Measurements from ENCODE around the gene TRAPPC2L.
A peak's percentile ranks its signal among the peaks of the same experiment; 100 is the strongest.

The TRAPPC2L gene, protein sequence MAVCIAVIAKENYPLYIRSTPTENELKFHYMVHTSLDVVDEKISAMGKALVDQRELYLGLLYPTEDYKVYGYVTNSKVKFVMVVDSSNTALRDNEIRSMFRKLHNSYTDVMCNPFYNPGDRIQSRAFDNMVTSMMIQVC

DNA sequence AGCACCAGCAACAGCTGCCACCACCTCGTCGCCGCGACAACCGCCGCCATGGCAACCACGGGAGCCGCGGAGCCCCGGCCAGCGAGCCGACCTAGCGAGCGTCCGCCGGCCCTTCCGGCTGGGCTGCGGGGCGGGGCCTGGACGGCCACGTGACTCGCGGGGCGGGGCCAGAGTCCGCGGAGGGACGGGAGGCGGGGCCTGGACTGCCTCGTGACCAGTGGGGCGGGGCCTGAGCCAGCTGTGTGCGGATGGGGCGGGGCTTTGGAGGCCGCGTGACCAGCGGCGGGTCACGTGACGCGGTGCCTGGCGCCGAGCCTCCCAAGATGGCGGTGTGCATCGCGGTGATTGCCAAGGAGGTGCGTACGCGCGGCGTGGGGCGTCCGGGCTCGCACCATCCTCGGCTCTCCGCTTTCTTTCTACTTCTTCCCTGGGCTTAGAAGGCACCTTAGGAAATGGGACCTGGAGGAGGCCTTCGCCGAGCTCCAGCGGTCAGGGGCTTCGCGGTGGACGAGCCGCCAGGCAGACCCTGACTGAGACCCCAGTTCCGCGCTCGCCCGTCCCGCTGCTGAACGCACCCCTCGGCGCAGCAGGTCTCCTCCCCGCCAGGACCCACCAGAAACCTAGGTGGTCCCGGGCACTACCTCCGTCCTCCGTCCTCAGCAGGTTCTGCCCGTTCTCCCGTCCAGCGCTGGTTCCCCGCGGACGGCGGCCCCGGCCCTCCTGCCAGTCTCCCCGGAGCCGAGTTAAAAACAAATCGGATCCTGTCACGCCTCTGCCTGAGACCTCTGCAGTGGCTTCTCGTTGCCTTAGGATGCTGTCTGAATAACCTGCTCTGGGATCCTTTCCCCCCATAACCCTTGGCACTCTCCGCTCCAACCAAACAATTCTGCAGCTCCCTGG is at the start of gene TRAPPC2L, which contains the start of gene GALNS:
Gene TRAPPC2L (plus strand): TSS at position 300 of the 900 bp plus-strand sequence. CDS start 24 bp downstream, at position 324.
Gene GALNS (minus strand): TSS at position 120 of the 900 bp plus-strand sequence. CDS start 70 bp downstream, at position 50.
- DNase-seq (ENCODE audit: low spot score), result peak; percentile 94

DNA sequence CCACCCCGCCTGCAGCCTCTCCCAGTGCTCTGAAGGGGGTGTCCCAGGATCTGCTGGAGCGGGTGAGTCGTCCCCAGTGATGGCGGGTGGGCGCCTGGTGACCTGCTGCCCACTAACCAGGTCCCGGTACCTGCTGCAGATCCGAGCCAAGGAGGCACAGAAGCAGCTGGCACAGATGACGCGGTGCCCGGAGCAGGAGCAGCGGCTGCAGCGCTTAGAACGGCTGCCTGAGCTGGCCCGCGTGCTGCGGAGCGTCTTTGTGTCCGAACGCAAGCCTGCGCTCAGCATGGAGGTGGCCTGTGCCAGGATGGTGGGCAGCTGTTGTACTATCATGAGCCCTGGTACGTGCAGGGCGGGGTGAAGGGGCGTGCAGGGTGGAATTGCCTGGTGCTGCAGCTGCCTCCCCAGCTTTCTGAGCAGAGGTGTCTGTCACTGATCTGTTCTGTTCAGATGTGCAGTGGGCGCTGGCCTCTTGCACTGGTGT is 49.7 kb upstream of the TRAPPC2L start:
- no peak for DNase-seq (ENCODE audit: low spot score)

DNA sequence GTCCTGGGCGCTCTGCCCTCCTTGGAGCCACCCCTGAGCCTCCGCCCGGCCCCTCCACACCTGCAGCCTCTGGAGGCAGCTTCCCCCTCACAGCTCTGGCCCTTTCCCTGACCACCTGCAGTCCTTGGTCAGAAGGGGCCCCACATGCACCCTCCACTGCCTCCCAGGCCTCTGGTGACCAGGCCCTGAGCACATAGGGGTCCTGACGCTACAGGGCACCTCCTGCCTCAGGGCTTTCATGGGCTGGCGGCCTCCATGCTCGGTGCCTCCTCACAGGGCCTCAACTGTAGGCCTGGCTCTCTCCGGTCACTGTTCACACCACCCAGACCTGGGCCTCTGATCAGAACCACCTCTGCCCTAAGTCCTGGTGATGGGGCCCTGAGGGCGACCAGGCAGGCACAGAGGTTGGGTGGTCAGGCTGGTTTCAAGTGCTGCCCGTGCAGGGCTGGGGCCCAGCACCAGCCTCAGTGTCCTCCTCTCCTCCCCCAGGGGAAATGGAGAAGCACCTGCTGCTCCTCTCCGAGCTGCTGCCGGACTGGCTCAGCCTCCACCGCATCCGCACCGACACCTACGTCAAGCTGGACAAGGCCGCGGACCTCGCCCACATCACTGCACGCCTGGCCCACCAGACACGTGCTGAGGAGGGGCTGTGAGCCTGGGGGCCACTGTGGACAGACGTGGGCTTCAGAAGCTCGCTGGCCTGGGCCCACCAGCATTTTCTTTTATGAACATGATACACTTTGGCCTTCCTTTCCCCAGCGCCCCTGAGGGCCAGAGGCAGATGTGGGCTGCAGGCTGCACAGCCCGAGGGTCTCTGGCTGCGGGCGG is 49.1 kb upstream of the TRAPPC2L start:
- no peak for DNase-seq (ENCODE audit: low spot score)

DNA sequence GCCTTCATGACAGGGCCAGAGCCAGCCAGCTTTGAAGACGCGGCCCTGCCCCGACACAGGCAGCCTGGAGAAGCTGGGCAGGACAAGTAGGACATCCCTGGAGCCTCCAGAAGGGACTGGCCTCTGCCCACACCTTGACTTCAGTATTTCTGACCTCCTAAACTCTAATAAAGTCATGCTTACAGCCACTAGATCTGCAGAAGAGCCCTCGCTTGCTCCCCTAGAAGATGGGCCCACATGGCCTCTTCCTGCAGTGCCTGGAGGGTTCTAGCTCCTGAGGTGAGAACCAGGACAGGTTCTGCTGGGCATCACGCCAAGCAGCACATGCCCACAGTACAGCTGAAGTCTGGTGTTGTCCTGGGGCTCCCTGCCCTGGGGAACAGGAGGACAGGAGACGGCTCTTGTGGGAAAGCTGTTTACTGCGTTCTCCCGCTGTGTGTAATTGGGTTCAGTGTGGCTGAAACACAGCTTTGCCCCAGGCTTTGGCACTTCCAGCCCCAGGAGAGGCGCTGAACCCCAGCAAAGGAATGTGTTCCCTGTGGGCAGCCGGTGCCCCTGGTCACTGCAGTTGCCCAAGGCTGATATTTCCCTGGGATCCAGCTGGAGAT is 47.8 kb upstream of the TRAPPC2L start:
- DNase-seq (ENCODE audit: low spot score), result peak; percentile 34

DNA sequence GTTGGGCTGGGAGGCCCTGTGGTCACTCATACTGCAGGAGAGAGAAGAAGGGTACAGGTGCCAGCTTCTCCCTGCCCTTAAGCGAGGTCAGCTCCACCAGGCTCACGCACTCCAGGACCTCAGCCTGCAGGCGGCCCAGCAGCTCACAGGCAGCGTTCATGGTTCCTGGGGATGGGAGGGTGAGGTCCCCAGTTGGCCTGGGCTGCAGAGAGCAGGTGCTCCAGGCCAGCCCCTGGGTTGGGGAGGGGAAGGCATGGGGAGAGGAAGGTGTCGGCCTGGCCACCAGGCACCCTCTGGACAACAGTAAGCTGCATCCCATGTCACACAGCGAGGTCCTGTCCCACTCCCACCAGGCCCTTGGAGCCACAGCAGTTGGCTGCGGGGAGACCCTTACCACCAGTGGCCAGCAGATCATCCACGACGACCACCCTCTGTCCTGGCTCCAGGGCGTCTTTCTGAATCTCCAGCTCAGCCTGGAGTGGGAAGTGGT is 47.2 kb upstream of the TRAPPC2L start:
- DNase-seq (ENCODE audit: low spot score), result no peak

DNA sequence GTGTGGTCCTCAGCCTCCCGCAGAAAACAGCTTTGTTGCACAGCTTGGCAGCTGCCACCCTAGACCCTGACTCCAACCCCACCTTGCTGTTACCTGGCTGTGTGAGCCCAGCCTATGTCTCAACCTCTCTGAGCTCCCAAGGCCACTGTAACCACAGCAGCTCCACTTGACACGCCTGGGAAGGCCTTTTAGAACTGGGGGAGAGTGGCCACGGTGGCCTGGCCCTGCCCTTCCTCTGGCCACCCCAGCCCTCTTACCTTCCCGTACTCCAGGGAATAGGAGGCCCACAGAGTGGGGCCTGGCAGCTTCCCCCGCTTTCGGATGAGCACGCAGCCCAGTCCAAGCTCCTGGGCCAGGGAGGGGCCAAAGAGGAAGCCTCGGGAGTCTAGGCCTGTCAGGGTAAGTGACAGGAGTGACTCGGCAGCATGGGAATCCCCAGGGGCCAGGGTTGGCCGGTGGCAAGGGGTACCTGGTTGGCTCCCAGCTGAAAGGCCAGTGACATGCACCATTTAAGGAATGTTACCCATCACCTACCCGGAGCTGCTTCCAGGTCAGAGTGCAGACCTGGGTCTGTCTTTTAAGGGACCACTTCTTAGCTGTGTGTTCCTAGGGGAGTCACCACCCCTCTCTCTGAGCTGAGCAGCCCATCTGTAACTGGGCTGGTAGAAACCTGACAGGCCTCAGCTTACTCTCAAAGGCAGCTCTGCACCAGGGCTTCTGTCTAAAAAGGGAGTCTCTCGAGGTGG is 46.6 kb upstream of the TRAPPC2L start:
- peak; percentile 31 for DNase-seq (ENCODE audit: low spot score)

DNA sequence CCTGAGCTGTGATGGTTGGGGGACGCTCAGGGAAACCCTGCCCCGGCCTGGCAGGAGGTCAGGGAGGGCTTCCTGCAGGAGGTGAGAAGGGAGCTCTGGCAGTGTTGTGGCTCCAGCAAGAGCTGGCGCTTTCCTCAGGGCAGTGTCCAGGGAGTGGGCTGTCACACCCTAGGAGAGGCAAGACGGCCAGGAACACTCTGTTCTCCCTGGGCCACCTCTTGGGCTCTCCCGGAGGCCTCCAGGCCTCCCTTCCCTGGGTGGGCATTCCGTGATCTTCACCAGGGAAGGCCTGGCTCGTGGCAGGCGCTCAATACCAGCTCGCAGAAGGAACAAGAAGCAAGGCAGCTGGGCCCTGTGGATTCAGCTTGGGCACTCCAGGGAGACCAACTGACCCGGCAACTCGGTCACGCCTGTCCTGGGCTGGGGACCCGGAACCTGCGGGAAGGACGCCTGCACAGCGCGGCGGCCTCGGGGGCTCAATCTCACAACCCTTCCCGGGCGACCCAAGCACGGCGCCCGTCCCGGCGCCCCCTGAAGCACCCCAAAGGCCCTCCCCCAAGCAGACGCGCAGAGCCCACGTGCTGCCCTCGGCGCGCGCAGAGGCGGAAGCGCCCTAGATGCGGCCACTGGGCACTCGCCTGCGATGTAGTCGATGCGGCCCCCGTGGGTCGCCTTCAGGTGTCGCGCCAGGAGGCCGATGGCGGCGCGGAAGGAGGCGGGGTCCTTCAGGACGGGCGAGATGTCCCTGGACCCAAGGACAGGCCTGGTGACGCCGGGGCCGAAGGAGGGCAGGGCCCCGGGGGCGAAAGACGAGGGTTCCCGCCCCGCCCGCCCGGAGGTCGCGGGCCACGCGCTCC is 45.8 kb upstream of the TRAPPC2L start:
- peak; percentile 76 for DNase-seq (ENCODE audit: low spot score)

DNA sequence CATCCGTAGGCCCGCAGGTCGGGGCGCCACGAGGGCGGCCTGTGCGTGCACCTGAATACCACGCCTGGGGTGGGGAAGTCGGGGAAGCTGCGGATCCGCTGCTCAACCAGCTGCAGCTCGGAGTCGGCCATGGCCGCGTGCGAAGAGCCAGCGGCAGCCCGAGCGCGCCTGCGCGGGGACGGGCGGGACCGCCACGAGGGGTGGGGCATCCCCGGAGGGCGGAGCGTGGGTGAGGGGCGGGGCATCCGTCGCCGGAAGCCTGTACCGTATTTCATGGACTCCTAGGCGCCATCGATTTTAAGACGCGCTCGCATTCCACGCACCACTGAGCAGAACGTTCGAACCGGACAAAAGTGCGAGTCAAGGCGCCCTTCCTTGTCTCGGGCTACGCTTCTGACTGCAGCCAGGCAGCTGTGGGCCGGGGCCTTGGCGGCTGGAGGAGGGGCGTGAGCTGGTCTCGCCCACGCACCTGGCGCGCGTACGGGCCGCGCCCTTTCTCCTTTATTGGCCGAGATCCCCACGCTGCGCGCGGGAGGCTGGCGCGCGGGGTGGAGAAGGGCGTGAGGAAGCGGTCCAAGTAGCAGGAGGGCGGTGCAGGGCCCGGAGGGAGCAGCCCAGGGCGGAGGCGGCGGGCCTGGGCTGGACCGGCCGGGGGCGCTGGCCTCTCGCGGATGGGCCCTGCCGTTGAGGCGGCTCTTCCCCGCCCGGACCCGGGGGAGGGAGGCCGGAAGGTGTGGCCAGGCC is 45.0 kb upstream of the TRAPPC2L start, which contains the start of gene APRT:
Gene APRT (minus strand): TSS at position 160 of the 744 bp plus-strand sequence. CDS start 29 bp downstream, at position 131.
- DNase-seq (ENCODE audit: low spot score), result peak; percentile 89

DNA sequence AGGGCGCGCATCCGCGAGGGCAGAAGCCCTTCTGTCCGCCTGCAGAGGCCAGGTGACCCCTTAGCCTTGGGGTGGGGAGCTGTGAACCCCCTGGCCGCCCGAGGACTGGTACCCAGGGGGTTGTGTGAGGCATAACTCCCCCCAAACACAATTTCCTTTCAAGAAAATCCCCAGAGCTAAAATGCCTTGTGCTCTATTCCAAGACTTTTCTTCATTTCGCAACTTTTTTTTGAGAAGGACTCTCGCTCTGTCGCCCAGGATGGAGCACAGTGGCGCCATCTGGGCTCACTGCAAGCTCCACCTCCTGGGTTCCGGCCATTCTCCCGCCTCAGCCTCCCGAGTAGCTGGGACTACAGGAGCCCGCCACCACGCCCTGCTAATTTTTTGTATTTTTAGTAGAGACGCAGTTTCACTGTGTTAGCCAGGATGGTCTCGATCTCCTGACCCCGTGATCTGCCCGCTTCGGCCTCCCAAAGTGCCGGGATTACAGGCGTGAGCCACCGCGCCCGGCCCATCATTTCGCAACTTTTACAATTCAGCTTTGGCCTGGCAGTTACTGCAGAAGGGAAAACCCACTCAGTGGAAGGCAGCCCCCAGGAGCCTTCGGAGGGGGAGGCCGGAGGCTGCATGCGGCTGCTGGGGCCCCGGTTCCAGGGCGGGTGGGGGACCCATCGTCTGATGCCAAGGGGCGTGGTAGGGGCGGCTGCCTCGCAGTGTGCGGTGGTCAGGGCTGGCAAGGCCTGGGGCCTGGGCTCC is 44.2 kb upstream of the TRAPPC2L start:
- DNase-seq (ENCODE audit: low spot score), result peak; percentile 56

DNA sequence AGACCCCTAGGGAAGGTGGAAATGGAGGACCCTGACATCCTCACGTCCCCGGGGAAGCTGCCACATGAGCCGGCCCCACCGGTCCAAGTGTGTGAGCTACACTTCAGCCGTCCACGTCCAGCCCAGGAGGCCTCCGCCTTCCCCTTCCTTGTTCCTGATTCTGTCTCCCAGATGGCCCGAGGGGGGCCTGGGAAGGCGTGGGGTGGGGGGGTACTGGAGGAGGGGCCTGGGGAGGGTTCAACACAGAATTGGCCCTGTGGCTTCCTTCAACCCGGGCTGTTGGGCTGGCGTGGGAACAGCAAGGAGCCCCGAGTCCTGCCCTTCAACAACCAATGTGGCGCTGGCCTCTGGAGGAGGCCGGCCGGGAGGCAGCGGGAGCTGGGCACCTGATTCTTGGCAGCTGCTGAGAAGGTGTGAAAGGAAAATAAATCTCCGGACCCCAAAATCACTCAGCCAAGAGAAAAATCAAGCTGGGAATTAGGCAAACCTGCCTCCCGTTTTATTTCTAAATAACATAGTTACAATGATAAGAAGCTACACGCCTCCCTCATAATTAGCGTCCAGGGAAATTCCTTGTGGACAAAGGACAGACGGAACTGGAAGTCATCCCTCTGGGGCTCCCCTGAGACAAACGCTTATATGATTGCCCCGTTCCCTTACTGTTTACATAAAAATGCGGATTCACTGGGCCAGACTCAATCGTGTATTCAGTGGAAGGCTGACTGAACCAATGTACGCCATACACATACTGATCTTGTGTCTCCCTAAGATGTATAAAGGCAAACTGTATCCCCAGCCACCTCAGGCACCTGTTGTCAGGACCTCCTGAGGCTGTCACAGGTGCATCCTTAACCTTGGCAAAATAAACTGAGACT is 43.4 kb upstream of the TRAPPC2L start:
- no peak for DNase-seq (ENCODE audit: low spot score)

DNA sequence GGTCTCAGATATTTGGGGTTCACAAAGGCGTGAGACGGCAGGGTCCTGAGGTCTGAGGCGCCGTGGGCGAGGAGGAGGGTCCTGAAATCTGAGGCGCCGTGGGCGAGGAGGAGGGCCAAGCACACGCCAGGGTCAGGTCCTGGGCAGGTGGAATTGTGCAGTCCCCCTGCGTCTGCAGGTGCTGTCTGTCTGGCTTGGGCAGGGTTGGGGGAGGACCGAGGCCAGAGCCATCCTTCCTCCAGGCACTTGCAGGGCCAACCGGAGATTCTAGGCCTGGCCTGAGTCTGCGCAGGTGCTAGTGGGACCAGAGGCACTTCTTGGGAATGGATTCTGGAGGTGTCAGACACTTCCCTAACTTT is 42.8 kb upstream of the TRAPPC2L start:
- no peak for DNase-seq (ENCODE audit: low spot score)

DNA sequence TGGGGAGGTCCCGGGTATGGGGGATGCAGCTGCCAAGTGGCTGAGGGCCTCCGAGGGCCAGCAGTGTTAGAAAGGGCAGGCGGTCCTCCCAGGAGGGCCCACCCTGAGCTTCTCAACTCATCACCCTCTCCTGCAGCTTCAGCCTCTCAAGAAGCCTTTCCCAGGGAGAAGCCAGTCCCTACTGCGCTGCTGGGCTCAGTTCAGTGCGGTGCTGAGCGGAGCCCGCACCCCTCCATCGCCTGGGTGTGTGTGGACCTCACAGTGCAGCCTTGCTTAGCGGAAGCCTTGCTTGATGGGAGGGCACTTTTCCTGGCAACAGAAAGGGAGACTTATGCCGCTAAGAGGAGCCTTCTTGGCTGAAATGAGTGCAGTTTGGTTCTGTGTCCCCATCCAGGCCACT is 41.7 kb upstream of the TRAPPC2L start:
- DNase-seq (ENCODE audit: low spot score), result no peak

DNA sequence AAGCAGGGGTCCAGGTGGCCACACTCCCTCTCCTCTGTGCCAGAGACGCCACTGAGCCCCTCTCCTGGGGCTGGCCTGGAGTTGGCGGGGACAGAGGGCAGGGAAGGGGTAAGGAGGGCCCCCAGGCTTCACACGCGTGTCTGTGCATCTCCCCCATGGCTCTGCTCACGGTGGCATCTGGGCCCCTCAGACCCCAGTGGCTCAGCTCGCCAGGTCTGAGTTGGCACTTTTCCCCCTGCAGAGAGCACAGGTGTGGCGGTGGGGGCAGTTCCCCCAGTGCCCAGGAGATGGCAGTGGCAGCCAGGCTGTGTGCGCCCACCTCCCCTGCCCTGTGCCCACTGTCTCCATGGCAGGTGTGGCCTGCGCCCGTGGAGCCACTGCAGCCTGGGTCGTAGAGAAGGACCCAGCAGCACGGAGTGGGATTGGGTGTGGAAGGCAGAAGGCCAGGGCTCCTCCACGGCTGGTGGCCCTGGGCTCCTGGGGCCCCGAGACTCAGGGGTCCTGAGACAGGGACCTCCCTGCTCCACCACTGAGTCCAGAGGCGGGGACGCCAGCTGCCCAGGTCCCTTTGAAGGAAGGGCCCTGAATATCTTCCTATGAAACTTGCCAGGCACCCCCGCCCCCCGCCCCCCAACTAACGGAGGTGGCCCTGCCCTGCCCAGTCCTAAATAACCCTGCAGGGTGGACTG is 40.9 kb upstream of the TRAPPC2L start:
- peak; percentile 45 for DNase-seq (ENCODE audit: low spot score)

DNA sequence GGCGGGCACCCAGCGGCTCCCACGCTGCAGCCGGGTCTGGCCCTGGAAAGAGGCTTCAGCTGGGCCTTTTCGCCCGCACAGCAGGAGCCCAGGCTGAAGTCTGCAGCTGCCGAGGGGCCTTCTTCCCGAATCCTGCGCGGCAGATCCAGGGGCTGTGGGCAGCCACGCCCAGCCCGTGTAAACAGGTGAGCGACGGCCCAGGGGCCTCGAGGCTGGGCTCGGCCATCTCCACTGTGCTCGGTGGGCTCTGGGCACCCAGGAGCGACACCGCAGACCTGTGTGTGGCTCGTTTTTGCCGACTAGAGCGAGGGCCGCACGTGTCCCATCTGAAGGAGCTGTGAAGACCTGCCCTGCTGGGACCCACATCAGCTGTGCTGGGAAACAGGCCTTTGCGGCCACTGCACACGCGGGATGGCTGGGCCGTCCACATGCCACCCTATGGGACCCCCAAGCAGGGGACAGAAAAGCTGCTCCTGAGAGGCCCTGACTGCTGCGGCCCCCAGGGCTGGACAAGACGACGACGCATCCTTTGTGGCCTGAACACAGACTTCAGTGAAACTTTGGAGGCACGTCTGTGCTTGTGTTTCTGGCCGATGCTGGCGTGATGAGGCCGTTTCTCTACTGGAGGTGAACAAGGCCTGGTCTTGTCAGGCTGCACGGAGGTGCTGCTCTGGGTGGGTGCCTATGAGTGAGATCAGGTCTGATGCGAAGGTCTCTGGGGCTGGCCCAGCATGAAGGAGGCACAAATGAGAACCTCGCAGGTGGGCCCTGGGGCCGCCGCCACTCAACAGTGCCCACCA is 40.0 kb upstream of the TRAPPC2L start:
- no peak for DNase-seq (ENCODE audit: low spot score)

DNA sequence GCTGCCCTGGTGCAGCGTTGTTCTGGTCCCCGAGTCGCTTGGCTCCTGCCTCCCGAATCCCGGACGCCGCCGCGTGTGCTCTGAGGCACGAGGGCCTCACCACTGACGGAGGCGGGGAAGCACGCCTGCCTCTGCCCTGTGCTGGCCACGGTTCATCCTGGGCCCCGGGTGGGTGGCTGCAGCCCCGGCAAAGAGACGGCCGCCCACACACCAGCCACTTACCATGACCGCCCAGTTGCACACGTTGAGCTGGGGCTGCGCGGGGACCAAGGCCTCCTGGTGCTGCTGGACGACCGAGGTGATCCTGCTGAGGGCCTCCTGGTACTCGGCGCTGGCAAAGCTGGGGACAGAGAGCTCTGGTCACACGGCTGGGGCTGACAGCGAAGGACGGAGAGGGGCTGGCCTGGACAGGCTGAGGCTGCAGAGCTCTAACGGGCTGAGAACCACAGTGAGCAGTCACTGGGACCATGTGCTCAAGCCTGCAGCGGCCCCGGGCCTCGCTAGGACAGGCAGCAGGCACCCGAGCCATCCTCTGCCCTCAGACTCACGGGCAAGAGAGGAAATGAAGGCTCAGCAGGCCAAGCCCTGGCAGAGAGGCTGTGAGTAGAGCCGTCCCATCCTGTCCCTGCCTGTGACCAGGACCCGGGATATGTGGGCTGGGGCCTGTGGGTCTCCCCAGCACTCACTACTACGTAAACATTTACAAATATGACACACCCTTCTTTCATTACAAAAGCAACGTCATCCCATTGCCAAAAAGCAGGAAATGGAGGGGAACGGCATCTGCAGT is 38.9 kb upstream of the TRAPPC2L start:
- DNase-seq (ENCODE audit: low spot score), result no peak

Measured in cerebellar cortex (tissue), 1 donor.